OCI-LY7 (cell line): Measurements from ENCODE around the gene TTC33. TPM values are rescaled to one million over a fixed set of nuclear protein-coding genes. Genes with fewer than 3 reads are reported as not detected.
"Not testable (repeated sequence)": the region's sequence is repeated elsewhere in the genome, so short reads cannot be mapped to it uniquely, and the experiment has no call there.

ENCODE experiments used
- BruUV-seq: library from RNA; stranded (reverse); fragments of 400-500 nt; replicated peaks from 2 replicates; lab custom pipeline; 2021; lab: Mats Ljungman, UMichigan
- CTCF ChIA-PET: fragments of 300-600 bp; sonication (Branson Sonifier 250); formaldehyde crosslinking; loops from one replicate; lab custom pipeline; 2022; ENCODE audit warnings: antibody characterized with exemption; ENCODE audit not compliant: unreplicated experiment; lab: Charles Lee
- POLR2A ChIA-PET: fragments of 300-600 bp; sonication (Branson Sonifier 250); formaldehyde crosslinking; loops from one replicate; lab custom pipeline; 2022; ENCODE audit warnings: antibody characterized with exemption; lab: Charles Lee
- DNase-seq: peaks from one replicate; pipeline ENCODE4 v3.0.0-alpha.2; 2015; ENCODE audit warnings: low spot score
- H2AFZ ChIP-seq: fragments of 200-600 bp; sonication (generic), shearing (Covaris generic); 2 replicates; pipeline ENCODE4 v1.6.1; 2014; ENCODE audit warnings: mild to moderate bottlenecking, antibody characterized with exemption, low read length, moderate library complexity
- H3K27ac ChIP-seq: fragments of 200-600 bp; sonication (generic); 2 replicates; pipeline ENCODE4 v1.5.1; 2014; ENCODE audit warnings: mixed run types, low read depth, mild to moderate bottlenecking, moderate library complexity, low read length, inconsistent platforms; ENCODE audit not compliant: poor library complexity, severe bottlenecking
- H3K36me3 ChIP-seq: fragments of 200-600 bp; sonication (generic); 2 replicates; pipeline ENCODE4 v1.6.1; 2014; ENCODE audit warnings: mild to moderate bottlenecking, antibody characterized with exemption, low read length, moderate library complexity, mixed read lengths; ENCODE audit not compliant: insufficient read depth
- H3K4me1 ChIP-seq: fragments of 200-600 bp; sonication (generic); 2 replicates; pipeline ENCODE4 v1.5.1; 2014; ENCODE audit warnings: mild to moderate bottlenecking, low read length; ENCODE audit not compliant: insufficient read depth, poor library complexity, severe bottlenecking
- H3K4me2 ChIP-seq: fragments of 200-600 bp; sonication (generic); 2 replicates; pipeline ENCODE4 v1.6.1; 2014; ENCODE audit warnings: mild to moderate bottlenecking, low read length
- H3K4me3 ChIP-seq: fragments of 200-600 bp; sonication (generic); 2 replicates; pipeline ENCODE4 v1.5.1; 2014; ENCODE audit warnings: mild to moderate bottlenecking, low read depth, low read length; ENCODE audit not compliant: poor library complexity, severe bottlenecking
- H3K79me2 ChIP-seq: fragments of 200-600 bp; sonication (generic); 2 replicates; pipeline ENCODE4 v1.6.1; 2016; ENCODE audit warnings: low read depth, mild to moderate bottlenecking, low read length, moderate library complexity, mixed read lengths; ENCODE audit not compliant: insufficient read depth
- H3K9me2 ChIP-seq: fragments of 200-600 bp; sonication (generic); 2 replicates; pipeline ENCODE4 v1.6.1; 2016; ENCODE audit warnings: mild to moderate bottlenecking, low read length, mixed read lengths; ENCODE audit not compliant: insufficient read depth
- H3K9me3 ChIP-seq: fragments of 200-600 bp; sonication (generic); 2 replicates; pipeline ENCODE4 v1.6.1; 2014; ENCODE audit warnings: mild to moderate bottlenecking, mixed run types, low read length, mixed read lengths
- H4K20me1 ChIP-seq: fragments of 200-600 bp; sonication (generic); 2 replicates; pipeline ENCODE4 v1.6.1; 2014; ENCODE audit warnings: mild to moderate bottlenecking, antibody characterized with exemption, low read length, moderate library complexity, mixed read lengths; ENCODE audit not compliant: insufficient read depth
- EZH2phosphoT487 ChIP-seq: fragments of 200-600 bp; sonication (generic); IDR thresholded peaks from 2 replicates; pipeline ENCODE4 v1.6.1; 2018; ENCODE audit warnings: low read depth, borderline replicate concordance, mild to moderate bottlenecking, mixed run types, antibody characterized with exemption, low read length, moderate library complexity, mixed read lengths
- intact Hi-C: fragments of 100-400 bp; cut with micrococcal nuclease; formaldehyde crosslinking; loops from one replicate; pipeline ENCODE4 v1.10.0; 2022; ENCODE audit not compliant: unreplicated experiment
- total RNA-seq, 2 experiments: library from RNA; depleted of rRNA in 1 of 2; stranded (reverse); fragments of >200 nt in 1 of 2; shearing (Covaris generic) in 1 of 2; gene quantifications; 2 replicates each; pipeline ENCODE4 v1.2.3, GENCODE V29; 2014 to 2022
- TF ChIP-seq, protein P1 (sequence below): fragments of 200-600 bp; sonication (generic); conservative IDR thresholded peaks from 2 replicates; pipeline ENCODE4 v1.5.1; 2014; ENCODE audit warnings: mild to moderate bottlenecking, antibody characterized with exemption, low read length, moderate library complexity, mixed read lengths

TTC33 gene
- total RNA-seq, 2 experiments from 2014 or later, result 15.9 to 20.5 TPM

DNA sequence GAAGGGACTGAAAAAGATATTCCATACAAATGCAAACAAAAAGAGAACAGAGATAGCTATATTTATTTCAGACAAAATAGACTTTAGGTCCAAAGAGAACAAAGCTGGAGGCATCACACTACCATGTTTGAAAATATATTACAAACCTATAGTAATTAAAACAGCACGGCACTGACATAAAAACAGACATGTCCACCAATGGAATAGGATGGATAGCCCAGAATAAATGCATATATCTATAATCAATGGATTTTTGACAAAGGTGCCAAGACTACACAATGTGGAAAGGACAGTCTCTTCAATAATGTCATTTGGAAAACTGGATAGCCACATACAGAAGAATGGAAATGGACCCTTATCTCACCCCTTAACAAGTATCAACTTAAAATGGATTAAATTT, 32.2 kb upstream of the TTC33 start:
- Histone ChIP-seq H3K4me3 (no peak overlapping the region), H3K4me2 (no peak overlapping the region), H3K27ac (no peak overlapping the region), H2AFZ (no peak overlapping the region), H3K4me1 (no peaks in the 10 kb centered on the region), H3K9me3 (peaks cover 15% of the 10 kb centered on the region), H3K9me2 (no peaks in the 10 kb centered on the region), H3K79me2 (peaks cover 99% of the 10 kb centered on the region), H3K36me3 (peaks cover 47% of the 10 kb centered on the region), H4K20me1 (peaks cover 6% of the 10 kb centered on the region; the same call in 1 of the 2 replicates)
- ChIA-PET CTCF (no interaction called here), POLR2A (interaction anchor here (0.9 to 1.5 kb wide), 4 partner anchors 9 to 45 kb away, joined by 3 to 4 read pairs (median 3); no protein-coding TSS in a partner anchor)
- BruUV-seq, result no TSS peak
- no peak for DNase-seq
- intact Hi-C loops, result no loop called here
- TF ChIP-seq, protein P1, sequence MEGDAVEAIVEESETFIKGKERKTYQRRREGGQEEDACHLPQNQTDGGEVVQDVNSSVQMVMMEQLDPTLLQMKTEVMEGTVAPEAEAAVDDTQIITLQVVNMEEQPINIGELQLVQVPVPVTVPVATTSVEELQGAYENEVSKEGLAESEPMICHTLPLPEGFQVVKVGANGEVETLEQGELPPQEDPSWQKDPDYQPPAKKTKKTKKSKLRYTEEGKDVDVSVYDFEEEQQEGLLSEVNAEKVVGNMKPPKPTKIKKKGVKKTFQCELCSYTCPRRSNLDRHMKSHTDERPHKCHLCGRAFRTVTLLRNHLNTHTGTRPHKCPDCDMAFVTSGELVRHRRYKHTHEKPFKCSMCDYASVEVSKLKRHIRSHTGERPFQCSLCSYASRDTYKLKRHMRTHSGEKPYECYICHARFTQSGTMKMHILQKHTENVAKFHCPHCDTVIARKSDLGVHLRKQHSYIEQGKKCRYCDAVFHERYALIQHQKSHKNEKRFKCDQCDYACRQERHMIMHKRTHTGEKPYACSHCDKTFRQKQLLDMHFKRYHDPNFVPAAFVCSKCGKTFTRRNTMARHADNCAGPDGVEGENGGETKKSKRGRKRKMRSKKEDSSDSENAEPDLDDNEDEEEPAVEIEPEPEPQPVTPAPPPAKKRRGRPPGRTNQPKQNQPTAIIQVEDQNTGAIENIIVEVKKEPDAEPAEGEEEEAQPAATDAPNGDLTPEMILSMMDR, result no peak
- TF ChIP-seq EZH2phosphoT487, result no peak

DNA sequence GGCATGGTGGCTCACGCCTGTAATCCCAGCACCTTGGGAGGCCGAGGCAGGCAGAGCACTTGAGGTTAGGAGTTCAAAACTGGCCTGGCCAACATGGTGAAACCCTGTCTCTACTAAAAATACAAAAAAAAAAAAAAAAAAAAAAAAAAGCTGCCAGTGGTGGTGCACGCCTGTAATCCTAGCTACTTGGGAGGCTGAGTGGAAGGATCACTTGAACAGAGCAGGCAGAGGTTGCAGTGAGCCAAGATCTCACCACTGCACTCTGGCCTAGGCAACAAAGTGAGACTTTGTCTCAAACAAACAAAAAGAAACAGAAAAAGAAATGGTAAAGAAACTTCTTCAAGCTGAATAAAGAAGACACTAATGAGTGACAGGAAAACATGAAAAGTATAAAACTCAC, 30.9 kb upstream of the TTC33 start:
- POLR2A ChIA-PET, result interaction anchor here (1.5 to 1.7 kb wide), 2 partner anchors 15 to 47 kb away, joined by 4 to 7 read pairs; no protein-coding TSS in a partner anchor
- peaks cover 99% of the 10 kb centered on the region for H3K79me2 ChIP-seq
- H3K4me1 ChIP-seq, H3K4me3 ChIP-seq, H3K4me2 ChIP-seq, DNase-seq, intact Hi-C loops, H2AFZ ChIP-seq, BruUV-seq, CTCF ChIA-PET, H3K27ac ChIP-seq, H3K9me2 ChIP-seq: not testable (repeated sequence)
- peaks cover 14% of the 10 kb centered on the region; the same call in 1 of the 2 replicates for H4K20me1 ChIP-seq
- H3K9me3 ChIP-seq, result peaks cover 15% of the 10 kb centered on the region
- H3K36me3 ChIP-seq, result peaks cover 43% of the 10 kb centered on the region

DNA sequence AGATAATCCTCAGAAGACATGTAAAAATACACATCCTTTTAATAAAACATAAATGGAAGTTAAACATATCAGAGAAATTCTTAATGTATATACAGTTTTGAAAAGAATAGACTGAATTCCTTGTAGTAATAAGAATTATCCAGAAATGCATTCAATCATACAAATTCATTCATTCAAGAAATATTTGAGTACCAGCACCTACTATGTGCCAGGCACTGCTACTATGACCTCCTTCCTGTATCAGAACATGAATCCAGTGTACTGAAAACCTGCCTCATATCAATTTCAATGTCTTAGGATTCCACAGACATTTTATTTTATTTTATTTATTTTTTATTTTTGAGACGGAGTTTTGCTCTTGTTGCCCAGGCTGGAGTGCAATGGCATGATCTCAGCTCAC, 29.2 kb upstream of the TTC33 start:
- H3K36me3 ChIP-seq, result peaks cover 39% of the 10 kb centered on the region
- H3K9me3 ChIP-seq, result peaks cover 15% of the 10 kb centered on the region
- intact Hi-C loops, result no loop called here
- H3K27ac ChIP-seq, result no peak overlapping the region
- ChIA-PET POLR2A (interaction anchor here (1.0 kb wide), 2 partner anchors 9 to 25 kb away, joined by 3 read pairs; no protein-coding TSS in a partner anchor), CTCF (no interaction called here)
- no peak overlapping the region for H3K4me3 ChIP-seq
- H3K4me1 ChIP-seq, result no peaks in the 10 kb centered on the region
- peaks cover 99% of the 10 kb centered on the region for H3K79me2 ChIP-seq
- no TSS peak for BruUV-seq
- no peak overlapping the region for H2AFZ ChIP-seq
- no peak for DNase-seq
- no peaks in the 10 kb centered on the region for H3K9me2 ChIP-seq
- H3K4me2 ChIP-seq, result no peak overlapping the region
- H4K20me1 ChIP-seq, result peaks cover 22% of the 10 kb centered on the region
- TF ChIP-seq EZH2phosphoT487, result no peak
- TF ChIP-seq, protein P1, result no peak
